Measurements from ENCODE around the gene CEACAM3.

The CEACAM3 gene

GRCh38 chr19:41799444-41800000, 3.1 kb downstream of the CEACAM3 start:
- no peak overlapping the region for H3K4me2 ChIP-seq (ENCODE audit: low read depth, low read length)
- H3K27ac ChIP-seq (ENCODE audit: low read length) = no peak overlapping the region
- H4K20me1 ChIP-seq (ENCODE audit: insufficient read depth, low read length) = no peaks in the 10 kb centered on the region
- no peaks in the 10 kb centered on the region for H3K4me1 ChIP-seq (ENCODE audit: low read length)
- H3F3A ChIP-seq (ENCODE audit: insufficient read depth, low read length) = no peaks in the 10 kb centered on the region
- H2AFZ ChIP-seq (ENCODE audit: low read length) = no peak overlapping the region
- TF ChIP-seq EZH2phosphoT487 (IDR thresholded peaks at IDR 0.05; ENCODE audit: low read length) (no peak), EZH2 (optimal IDR thresholded peaks at IDR 0.05; ENCODE audit: low read depth, low read length) (no peak)
- TF ChIP-seq, protein P1, sequence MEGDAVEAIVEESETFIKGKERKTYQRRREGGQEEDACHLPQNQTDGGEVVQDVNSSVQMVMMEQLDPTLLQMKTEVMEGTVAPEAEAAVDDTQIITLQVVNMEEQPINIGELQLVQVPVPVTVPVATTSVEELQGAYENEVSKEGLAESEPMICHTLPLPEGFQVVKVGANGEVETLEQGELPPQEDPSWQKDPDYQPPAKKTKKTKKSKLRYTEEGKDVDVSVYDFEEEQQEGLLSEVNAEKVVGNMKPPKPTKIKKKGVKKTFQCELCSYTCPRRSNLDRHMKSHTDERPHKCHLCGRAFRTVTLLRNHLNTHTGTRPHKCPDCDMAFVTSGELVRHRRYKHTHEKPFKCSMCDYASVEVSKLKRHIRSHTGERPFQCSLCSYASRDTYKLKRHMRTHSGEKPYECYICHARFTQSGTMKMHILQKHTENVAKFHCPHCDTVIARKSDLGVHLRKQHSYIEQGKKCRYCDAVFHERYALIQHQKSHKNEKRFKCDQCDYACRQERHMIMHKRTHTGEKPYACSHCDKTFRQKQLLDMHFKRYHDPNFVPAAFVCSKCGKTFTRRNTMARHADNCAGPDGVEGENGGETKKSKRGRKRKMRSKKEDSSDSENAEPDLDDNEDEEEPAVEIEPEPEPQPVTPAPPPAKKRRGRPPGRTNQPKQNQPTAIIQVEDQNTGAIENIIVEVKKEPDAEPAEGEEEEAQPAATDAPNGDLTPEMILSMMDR (IDR thresholded peaks at IDR 0.05; ENCODE audit: low read length) = no peak
- H3K4me3 ChIP-seq (ENCODE audit: low read length) = no peak overlapping the region
- no peaks in the 10 kb centered on the region for H3K79me2 ChIP-seq (ENCODE audit: low read length)
- no peaks in the 10 kb centered on the region for H3K36me3 ChIP-seq (replicated peaks; ENCODE audit: insufficient read depth, low read length)
- H3K9me3 ChIP-seq (replicated peaks; ENCODE audit: insufficient read depth, low read length) = no peaks in the 10 kb centered on the region
- no peaks in the 10 kb centered on the region for H3K9me2 ChIP-seq (replicated peaks; ENCODE audit: insufficient read depth, low read length)
- H3K9ac ChIP-seq (ENCODE audit: low read length) = no peak overlapping the region
- peaks cover 87% of the 10 kb centered on the region for H3K27me3 ChIP-seq (replicated peaks; ENCODE audit: insufficient read depth, low read length)
- no peak for DNase-seq

- Histone ChIP-seq H3K9me2 (replicated peaks; ENCODE audit: insufficient read depth, low read length) (no peaks in the 10 kb centered on the region), H3K4me1 (ENCODE audit: low read length) (no peaks in the 10 kb centered on the region), H3K27me3 (replicated peaks; ENCODE audit: insufficient read depth, low read length) (peaks cover 87% of the 10 kb centered on the region), H2AFZ (ENCODE audit: low read length) (no peak overlapping the region), H3K4me3 (ENCODE audit: low read length) (no peak overlapping the region), H3K79me2 (ENCODE audit: low read length) (no peaks in the 10 kb centered on the region), H3K4me2 (ENCODE audit: low read depth, low read length) (no peak overlapping the region), H3K9me3 (replicated peaks; ENCODE audit: insufficient read depth, low read length) (no peaks in the 10 kb centered on the region), H3K9ac (ENCODE audit: low read length) (no peak overlapping the region), H3K27ac (ENCODE audit: low read length) (no peak overlapping the region), H3K36me3 (replicated peaks; ENCODE audit: insufficient read depth, low read length) (no peaks in the 10 kb centered on the region), H3F3A (ENCODE audit: insufficient read depth, low read length) (no peaks in the 10 kb centered on the region), H4K20me1 (ENCODE audit: insufficient read depth, low read length) (no peaks in the 10 kb centered on the region)
- TF ChIP-seq, protein P1 (IDR thresholded peaks at IDR 0.05; ENCODE audit: low read length) = no peak
- TF ChIP-seq EZH2 (optimal IDR thresholded peaks at IDR 0.05; ENCODE audit: low read depth, low read length) = no peak
- TF ChIP-seq EZH2phosphoT487 (IDR thresholded peaks at IDR 0.05; ENCODE audit: low read length) = no peak
- DNase-seq = no peak
These were observed 4.6 kb downstream of the CEACAM3 start for GRCh38 chr19:41801031-41801430.

DNA sequence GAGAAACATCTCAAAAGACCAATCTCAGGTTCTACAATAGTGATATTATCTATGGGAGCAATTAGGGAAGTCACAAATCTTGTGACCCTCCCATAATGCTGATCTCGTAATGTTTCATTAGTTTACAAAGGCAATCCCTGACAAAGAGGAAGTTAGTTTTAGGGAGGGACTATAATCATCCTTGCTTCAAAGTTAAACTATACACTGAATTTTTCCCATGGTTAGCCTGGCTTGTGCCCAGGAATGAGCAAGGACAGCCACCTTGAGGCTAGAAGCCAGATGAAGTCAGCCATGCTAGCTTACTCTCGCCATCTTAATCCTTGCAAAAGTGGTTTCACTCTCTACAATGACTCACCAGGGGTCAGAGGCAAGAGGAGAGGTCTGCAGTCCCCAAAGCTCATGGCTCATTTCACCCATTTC, 5.4 kb downstream of the CEACAM3 start:
- no peak overlapping the region for H3K4me2 ChIP-seq (ENCODE audit: low read depth, low read length)
- no peaks in the 10 kb centered on the region for H3K9me3 ChIP-seq (replicated peaks; ENCODE audit: insufficient read depth, low read length)
- no peaks in the 10 kb centered on the region for H4K20me1 ChIP-seq (ENCODE audit: insufficient read depth, low read length)
- no peak overlapping the region for H2AFZ ChIP-seq (ENCODE audit: low read length)
- no peaks in the 10 kb centered on the region for H3F3A ChIP-seq (ENCODE audit: insufficient read depth, low read length)
- H3K9me2 ChIP-seq (replicated peaks; ENCODE audit: insufficient read depth, low read length) = no peaks in the 10 kb centered on the region
- H3K4me3 ChIP-seq (ENCODE audit: low read length) = no peak overlapping the region
- TF ChIP-seq EZH2 (optimal IDR thresholded peaks at IDR 0.05; ENCODE audit: low read depth, low read length) (no peak), EZH2phosphoT487 (IDR thresholded peaks at IDR 0.05; ENCODE audit: low read length) (no peak)
- TF ChIP-seq, protein P1 (IDR thresholded peaks at IDR 0.05; ENCODE audit: low read length) = no peak
- H3K27me3 ChIP-seq (replicated peaks; ENCODE audit: insufficient read depth, low read length) = peaks cover 86% of the 10 kb centered on the region
- no peaks in the 10 kb centered on the region for H3K4me1 ChIP-seq (ENCODE audit: low read length)
- no peak for DNase-seq
- no peak overlapping the region for H3K9ac ChIP-seq (ENCODE audit: low read length)
- no peak overlapping the region for H3K27ac ChIP-seq (ENCODE audit: low read length)
- no peaks in the 10 kb centered on the region for H3K79me2 ChIP-seq (ENCODE audit: low read length)
- no peaks in the 10 kb centered on the region for H3K36me3 ChIP-seq (replicated peaks; ENCODE audit: insufficient read depth, low read length)

Data from MM.1S (cell line).